Measurements from ENCODE around the gene ZNF827. TPM values are rescaled to one million over a fixed set of nuclear protein-coding genes. Genes with fewer than 3 reads are reported as not detected.

The ZNF827 gene
- total and polyA plus RNA-seq, 2 of the 8 experiments (the other 6 are each of a cell fraction or from before 2014, with no cell fraction given) = 25.3 to 26.2 TPM

- TF ChIP-seq RXRA (IDR thresholded peaks at IDR 0.05; ENCODE audit: insufficient read depth, low read depth, low read length) = 0 out of 2 replicates have a peak, but pooled peaks have one; percentile 84
- TF ChIP-seq CHD7 (IDR thresholded peaks at IDR 0.05; ENCODE audit: insufficient replicate concordance, low read length) = no peak
- 0 out of 4 replicates have a peak, but pooled peaks of 1 of the 2 experiments have one; percentile 3 for TF ChIP-seq SIN3A (conservative IDR thresholded peaks at IDR 0.05 in 1 of 2, IDR thresholded peaks at IDR 0.05 in 1 of 2; ENCODE audit: low read depth in 1 of 2, low read length in 2 of 2)
- TF ChIP-seq EP300 (IDR thresholded peaks at IDR 0.05; ENCODE audit: borderline replicate concordance in 1 of 2, low read depth in 2 of 2, low read length in 2 of 2) = no peak
- TF ChIP-seq RBBP5 (IDR thresholded peaks at IDR 0.05; ENCODE audit: borderline replicate concordance, low read depth, low read length) = peak; percentile 63; the same call in 1 of the 2 replicates
Measured at GRCh38 chr4:145935253-145936141, 3.1 kb downstream of the ZNF827 start (continued).

Data from H1 (cell line).